ENCODE data around the gene EPHA6. TPM values are rescaled to one million over a fixed set of nuclear protein-coding genes. Genes with fewer than 3 reads are reported as not detected.

Gene EPHA6
- total and polyA plus RNA-seq, 2 donors (not counting 3 experiments of a cell fraction or from before 2014, with no cell fraction given): not detected

- H2AFZ ChIP-seq (ENCODE audit: low read depth, low read length): no peak overlapping the region
- dilution Hi-C loops (cut with MboI; ENCODE audit: extremely low pct_ligation_motif_present, low sequenced_read_pairs) (no loop called here), intact Hi-C loops (cut with micrococcal nuclease) (no loop called here)
- ChIA-PET POLR2A (no interaction called here), CTCF (interaction anchor here (0.5 kb wide), 1 partner anchor 21 kb away, joined by 3 read pairs; no protein-coding TSS in a partner anchor)
- no peaks in the 10 kb centered on the region for H3K27me3 ChIP-seq (ENCODE audit: control insufficient read depth in 2 of 2, insufficient read depth in 2 of 2, low read length in 2 of 2)
- TF ChIP-seq POLR2AphosphoS5 (IDR thresholded peaks at IDR 0.05; ENCODE audit: insufficient read depth, low read depth, low read length): no peak
- no peak for TF ChIP-seq JUN (IDR thresholded peaks at IDR 0.05; ENCODE audit: borderline replicate concordance, insufficient read depth, insufficient read length, low read depth)
- TF ChIP-seq FOS (IDR thresholded peaks at IDR 0.05; ENCODE audit: borderline replicate concordance, insufficient read depth, low read length): no peak
- no peak for TF ChIP-seq GATA2 (IDR thresholded peaks at IDR 0.05; ENCODE audit: insufficient read depth, insufficient read length, low read depth, low read length)
- TF ChIP-seq MAX (IDR thresholded peaks at IDR 0.05; ENCODE audit: insufficient read depth, insufficient read length): no peak
- TF ChIP-seq POLR2A (IDR thresholded peaks at IDR 0.05; ENCODE audit: low read depth, low read length): no peak
- TF ChIP-seq EZH2 (IDR thresholded peaks at IDR 0.05; ENCODE audit: borderline replicate concordance, low read depth, low read length, severe bottlenecking): no peak
- H3K4me2 ChIP-seq (ENCODE audit: insufficient read depth, low read length): no peak overlapping the region
- no peaks in the 10 kb centered on the region for H3K4me1 ChIP-seq (ENCODE audit: control insufficient read depth, extremely low read depth, insufficient read depth, low read length)
- FAIRE-seq (no peak), DNase-seq (ENCODE audit: low read depth, low spot score) (no peak)
- H3K27ac ChIP-seq (ENCODE audit: insufficient read depth, low read depth, low read length): no peak overlapping the region
- no peaks in the 10 kb centered on the region for H4K20me1 ChIP-seq (replicated peaks; ENCODE audit: control insufficient read depth, extremely low read depth, insufficient read depth, low read length)
- no peaks in the 10 kb centered on the region for H3K36me3 ChIP-seq (ENCODE audit: control insufficient read depth in 2 of 2, extremely low read depth in 1 of 2, insufficient read depth in 2 of 2, low read length in 2 of 2)
- no TSS peak for BruUV-seq (replicated peaks)
- no peaks in the 10 kb centered on the region for H3K9me1 ChIP-seq (replicated peaks; ENCODE audit: control insufficient read depth, extremely low read depth, insufficient read depth, low read length)
- H3K9ac ChIP-seq (replicated peaks; ENCODE audit: extremely low read depth, insufficient read depth, low read length): no peak overlapping the region
- H3K9me3 ChIP-seq (replicated peaks; ENCODE audit: control insufficient read depth, insufficient read depth, low read length): peaks cover 2% of the 10 kb centered on the region
- no peak overlapping the region for H3K4me3 ChIP-seq (replicated peaks in 1 of 3; ENCODE audit: insufficient read depth in 1 of 3, low read depth in 1 of 3, low read length in 3 of 3)
- no peaks in the 10 kb centered on the region for H3K79me2 ChIP-seq (ENCODE audit: control insufficient read depth, insufficient read depth, low read length)
Measured at GRCh38 chr3:97106652-97106989, 292.2 kb downstream of the EPHA6 start.

GRCh38 chr3:97108136-97108535 is 293.7 kb downstream of the EPHA6 start:
- DNase-seq (ENCODE audit: low read depth, low spot score): no peak
- H3K4me3 ChIP-seq (replicated peaks in 1 of 3; ENCODE audit: insufficient read depth in 1 of 3, low read depth in 1 of 3, low read length in 3 of 3): no peak overlapping the region
- no peak for TF ChIP-seq JUN (IDR thresholded peaks at IDR 0.05; ENCODE audit: borderline replicate concordance, insufficient read depth, insufficient read length, low read depth)
- no peak overlapping the region for H3K27ac ChIP-seq (ENCODE audit: insufficient read depth, low read depth, low read length)
- H3K9ac ChIP-seq (replicated peaks; ENCODE audit: extremely low read depth, insufficient read depth, low read length): no peak overlapping the region
- H3K36me3 ChIP-seq (ENCODE audit: control insufficient read depth in 2 of 2, extremely low read depth in 1 of 2, insufficient read depth in 2 of 2, low read length in 2 of 2): no peaks in the 10 kb centered on the region
- no peaks in the 10 kb centered on the region for H3K4me1 ChIP-seq (ENCODE audit: control insufficient read depth, extremely low read depth, insufficient read depth, low read length)
- no peak overlapping the region for H2AFZ ChIP-seq (ENCODE audit: low read depth, low read length)
- no peaks in the 10 kb centered on the region for H3K27me3 ChIP-seq (ENCODE audit: control insufficient read depth in 2 of 2, insufficient read depth in 2 of 2, low read length in 2 of 2)
- H3K9me3 ChIP-seq (replicated peaks; ENCODE audit: control insufficient read depth, insufficient read depth, low read length): peaks cover 2% of the 10 kb centered on the region
- no peak overlapping the region for H3K4me2 ChIP-seq (ENCODE audit: insufficient read depth, low read length)
- no peaks in the 10 kb centered on the region for H3K9me1 ChIP-seq (replicated peaks; ENCODE audit: control insufficient read depth, extremely low read depth, insufficient read depth, low read length)
- H3K79me2 ChIP-seq (ENCODE audit: control insufficient read depth, insufficient read depth, low read length): no peaks in the 10 kb centered on the region
- dilution Hi-C loops (cut with MboI; ENCODE audit: extremely low pct_ligation_motif_present, low sequenced_read_pairs) (no loop called here), intact Hi-C loops (cut with micrococcal nuclease) (no loop called here)
- FAIRE-seq: no peak
- no TSS peak for BruUV-seq (replicated peaks)
- ChIA-PET CTCF (no interaction called here), POLR2A (no interaction called here)
- H4K20me1 ChIP-seq (replicated peaks; ENCODE audit: control insufficient read depth, extremely low read depth, insufficient read depth, low read length): no peaks in the 10 kb centered on the region

Data from endothelial cell of umbilical vein (primary cell).